ENCODE results near the gene TMC8. TPM values are rescaled to one million over a fixed set of nuclear protein-coding genes. Genes with fewer than 3 reads are reported as not detected.

Gene TMC8
- polyA plus RNA-seq, 1 donor from 2014 or later: 0.41 TPM

DNA sequence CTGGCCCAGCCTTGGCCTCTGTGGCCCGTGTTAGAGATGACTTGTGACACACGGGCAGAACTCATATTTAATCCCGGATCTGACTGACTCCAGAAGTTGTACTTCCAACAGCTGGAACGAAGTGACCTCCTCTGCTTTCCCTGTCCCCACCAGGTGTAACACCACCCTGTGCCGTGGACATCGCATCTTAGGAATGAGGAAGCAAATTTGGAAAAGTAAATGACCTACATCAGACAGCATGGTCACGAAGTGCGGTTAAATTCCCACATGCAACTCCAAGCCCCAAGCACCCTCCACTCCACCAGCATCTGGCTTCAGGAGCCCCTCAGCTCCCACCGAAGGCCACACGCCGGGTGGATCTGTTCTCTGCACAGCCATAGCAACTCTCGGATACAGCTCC is 53.3 kb downstream of the TMC8 start:
- Histone ChIP-seq H3K36me3 (ENCODE audit: insufficient read depth, low read length) (no peaks in the 10 kb centered on the region), H3K4me2 (ENCODE audit: low read length) (no peak overlapping the region)

DNA sequence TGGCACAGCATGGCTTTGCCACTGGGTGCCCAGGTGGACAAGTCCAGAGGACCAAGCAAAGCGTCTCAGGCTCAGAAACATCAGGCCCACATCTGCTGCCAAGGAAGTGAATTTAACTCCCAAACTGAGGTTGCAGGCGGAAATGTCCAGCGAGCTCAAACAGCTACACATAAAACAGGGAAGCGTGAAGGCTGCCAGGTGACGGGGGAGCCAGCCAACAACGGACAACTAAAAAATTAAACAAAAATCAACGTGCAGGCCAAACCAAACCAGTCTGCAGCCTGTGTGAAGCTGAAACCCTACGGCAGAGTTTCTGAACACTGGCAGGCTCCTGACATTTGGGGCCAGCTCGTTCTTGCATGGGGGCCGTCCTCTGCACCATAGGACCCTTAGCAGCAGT is 53.8 kb downstream of the TMC8 start:
- H3K9ac ChIP-seq (ENCODE audit: low read length): no peak overlapping the region
- peaks cover 4% of the 10 kb centered on the region for H3K79me2 ChIP-seq (replicated peaks; ENCODE audit: insufficient read depth, low read length)
- H4K20me1 ChIP-seq (ENCODE audit: insufficient read depth): no peaks in the 10 kb centered on the region
- H2AFZ ChIP-seq (ENCODE audit: low read depth, low read length): no peak overlapping the region
- H3K4me3 ChIP-seq (ENCODE audit: low read length): no peak overlapping the region
- no peaks in the 10 kb centered on the region for H3K27me3 ChIP-seq (ENCODE audit: insufficient read depth, low read depth, low read length)
- no peaks in the 10 kb centered on the region for H3F3A ChIP-seq (ENCODE audit: insufficient read depth, low read length, poor library complexity, severe bottlenecking)
- TF ChIP-seq MXI1 (conservative IDR thresholded peaks at IDR 0.05; ENCODE audit: poor library complexity, severe bottlenecking): no peak
- TF ChIP-seq, protein P1, sequence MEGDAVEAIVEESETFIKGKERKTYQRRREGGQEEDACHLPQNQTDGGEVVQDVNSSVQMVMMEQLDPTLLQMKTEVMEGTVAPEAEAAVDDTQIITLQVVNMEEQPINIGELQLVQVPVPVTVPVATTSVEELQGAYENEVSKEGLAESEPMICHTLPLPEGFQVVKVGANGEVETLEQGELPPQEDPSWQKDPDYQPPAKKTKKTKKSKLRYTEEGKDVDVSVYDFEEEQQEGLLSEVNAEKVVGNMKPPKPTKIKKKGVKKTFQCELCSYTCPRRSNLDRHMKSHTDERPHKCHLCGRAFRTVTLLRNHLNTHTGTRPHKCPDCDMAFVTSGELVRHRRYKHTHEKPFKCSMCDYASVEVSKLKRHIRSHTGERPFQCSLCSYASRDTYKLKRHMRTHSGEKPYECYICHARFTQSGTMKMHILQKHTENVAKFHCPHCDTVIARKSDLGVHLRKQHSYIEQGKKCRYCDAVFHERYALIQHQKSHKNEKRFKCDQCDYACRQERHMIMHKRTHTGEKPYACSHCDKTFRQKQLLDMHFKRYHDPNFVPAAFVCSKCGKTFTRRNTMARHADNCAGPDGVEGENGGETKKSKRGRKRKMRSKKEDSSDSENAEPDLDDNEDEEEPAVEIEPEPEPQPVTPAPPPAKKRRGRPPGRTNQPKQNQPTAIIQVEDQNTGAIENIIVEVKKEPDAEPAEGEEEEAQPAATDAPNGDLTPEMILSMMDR (IDR thresholded peaks at IDR 0.05; ENCODE audit: poor library complexity, severe bottlenecking): no peak
- no peak for TF ChIP-seq SMC3 (conservative IDR thresholded peaks at IDR 0.05; ENCODE audit: poor library complexity)
- TF ChIP-seq TAF1 (IDR thresholded peaks at IDR 0.05; ENCODE audit: low read depth): no peak
- no peak for TF ChIP-seq EP300 (conservative IDR thresholded peaks at IDR 0.05; ENCODE audit: poor library complexity, severe bottlenecking)
- TF ChIP-seq, protein P2, sequence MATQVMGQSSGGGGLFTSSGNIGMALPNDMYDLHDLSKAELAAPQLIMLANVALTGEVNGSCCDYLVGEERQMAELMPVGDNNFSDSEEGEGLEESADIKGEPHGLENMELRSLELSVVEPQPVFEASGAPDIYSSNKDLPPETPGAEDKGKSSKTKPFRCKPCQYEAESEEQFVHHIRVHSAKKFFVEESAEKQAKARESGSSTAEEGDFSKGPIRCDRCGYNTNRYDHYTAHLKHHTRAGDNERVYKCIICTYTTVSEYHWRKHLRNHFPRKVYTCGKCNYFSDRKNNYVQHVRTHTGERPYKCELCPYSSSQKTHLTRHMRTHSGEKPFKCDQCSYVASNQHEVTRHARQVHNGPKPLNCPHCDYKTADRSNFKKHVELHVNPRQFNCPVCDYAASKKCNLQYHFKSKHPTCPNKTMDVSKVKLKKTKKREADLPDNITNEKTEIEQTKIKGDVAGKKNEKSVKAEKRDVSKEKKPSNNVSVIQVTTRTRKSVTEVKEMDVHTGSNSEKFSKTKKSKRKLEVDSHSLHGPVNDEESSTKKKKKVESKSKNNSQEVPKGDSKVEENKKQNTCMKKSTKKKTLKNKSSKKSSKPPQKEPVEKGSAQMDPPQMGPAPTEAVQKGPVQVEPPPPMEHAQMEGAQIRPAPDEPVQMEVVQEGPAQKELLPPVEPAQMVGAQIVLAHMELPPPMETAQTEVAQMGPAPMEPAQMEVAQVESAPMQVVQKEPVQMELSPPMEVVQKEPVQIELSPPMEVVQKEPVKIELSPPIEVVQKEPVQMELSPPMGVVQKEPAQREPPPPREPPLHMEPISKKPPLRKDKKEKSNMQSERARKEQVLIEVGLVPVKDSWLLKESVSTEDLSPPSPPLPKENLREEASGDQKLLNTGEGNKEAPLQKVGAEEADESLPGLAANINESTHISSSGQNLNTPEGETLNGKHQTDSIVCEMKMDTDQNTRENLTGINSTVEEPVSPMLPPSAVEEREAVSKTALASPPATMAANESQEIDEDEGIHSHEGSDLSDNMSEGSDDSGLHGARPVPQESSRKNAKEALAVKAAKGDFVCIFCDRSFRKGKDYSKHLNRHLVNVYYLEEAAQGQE (IDR thresholded peaks at IDR 0.05; ENCODE audit: borderline replicate concordance): no peak
- TF ChIP-seq EZH2 (IDR thresholded peaks at IDR 0.05; ENCODE audit: borderline replicate concordance, insufficient read depth, low read length, poor library complexity, severe bottlenecking): no peak
- TF ChIP-seq POLR2AphosphoS5 (IDR thresholded peaks at IDR 0.05): no peak
- TF ChIP-seq RAD21 (conservative IDR thresholded peaks at IDR 0.05): no peak
- no peaks in the 10 kb centered on the region for H3K36me3 ChIP-seq (ENCODE audit: insufficient read depth, low read length)
- no peaks in the 10 kb centered on the region for H3K9me2 ChIP-seq (ENCODE audit: insufficient read depth, low read length)
- H3K27ac ChIP-seq (ENCODE audit: low read length): no peak overlapping the region
- no peak overlapping the region for H3K4me2 ChIP-seq (ENCODE audit: low read length)
- no peaks in the 10 kb centered on the region for H3K9me3 ChIP-seq (ENCODE audit: low read length)

More for the DNA sequence above, 53.3 kb downstream of the TMC8 start:
- H3K27ac ChIP-seq (ENCODE audit: low read length): no peak overlapping the region
- H4K20me1 ChIP-seq (ENCODE audit: insufficient read depth): no peaks in the 10 kb centered on the region
- TF ChIP-seq POLR2AphosphoS5 (IDR thresholded peaks at IDR 0.05): no peak
- TF ChIP-seq, protein P1 (IDR thresholded peaks at IDR 0.05; ENCODE audit: poor library complexity, severe bottlenecking): no peak
- TF ChIP-seq EZH2 (IDR thresholded peaks at IDR 0.05; ENCODE audit: borderline replicate concordance, insufficient read depth, low read length, poor library complexity, severe bottlenecking): no peak
- no peak for TF ChIP-seq EP300 (conservative IDR thresholded peaks at IDR 0.05; ENCODE audit: poor library complexity, severe bottlenecking)
- TF ChIP-seq, protein P2 (IDR thresholded peaks at IDR 0.05; ENCODE audit: borderline replicate concordance): no peak
- no peak for TF ChIP-seq MXI1 (conservative IDR thresholded peaks at IDR 0.05; ENCODE audit: poor library complexity, severe bottlenecking)
- no peak for TF ChIP-seq RAD21 (conservative IDR thresholded peaks at IDR 0.05)
- TF ChIP-seq TAF1 (IDR thresholded peaks at IDR 0.05; ENCODE audit: low read depth): no peak
- no peak for TF ChIP-seq SMC3 (conservative IDR thresholded peaks at IDR 0.05; ENCODE audit: poor library complexity)
- H3K4me3 ChIP-seq (ENCODE audit: low read length): no peak overlapping the region
- H3K27me3 ChIP-seq (ENCODE audit: insufficient read depth, low read depth, low read length): no peaks in the 10 kb centered on the region
- no peak overlapping the region for H2AFZ ChIP-seq (ENCODE audit: low read depth, low read length)
- no peaks in the 10 kb centered on the region for H3K9me3 ChIP-seq (ENCODE audit: low read length)
- H3K79me2 ChIP-seq (replicated peaks; ENCODE audit: insufficient read depth, low read length): peaks cover 4% of the 10 kb centered on the region
- H3K9ac ChIP-seq (ENCODE audit: low read length): no peak overlapping the region
- no peaks in the 10 kb centered on the region for H3F3A ChIP-seq (ENCODE audit: insufficient read depth, low read length, poor library complexity, severe bottlenecking)
- no peaks in the 10 kb centered on the region for H3K9me2 ChIP-seq (ENCODE audit: insufficient read depth, low read length)

Data from neural cell (in vitro differentiated cells).